AG08395 (cell line): ENCODE measurements around the gene ZNF621.

Experiments
- DNase-seq: peaks from one replicate; pipeline ENCODE4 v3.0.0; 2012; ENCODE audit warnings: mixed read lengths, low spot score

ZNF621 gene

GRCh38 chr3:40524568-40525285, at the start of gene ZNF621:
ZNF621 (plus strand) TSS chr3:40524960; CDS start chr3:40525841, 881 bp downstream.
- peak; percentile 96 for DNase-seq

- DNase-seq, result peak; percentile 86
Observed at GRCh38 chr3:40476478-40477470, 48.0 kb upstream of the ZNF621 start, which contains the start of gene ZNF619. ZNF619 (plus strand) TSS chr3:40477122; CDS start chr3:40477980, 858 bp downstream.

- DNase-seq, result peak; percentile 20
Observed at GRCh38 chr3:40477666-40478065, 47.1 kb upstream of the ZNF621 start.

- DNase-seq, result no peak
Observed at GRCh38 chr3:40487172-40487571, 37.6 kb upstream of the ZNF621 start.

- no peak for DNase-seq
Observed at GRCh38 chr3:40490916-40491315, 33.8 kb upstream of the ZNF621 start.

GRCh38 chr3:40494698-40495097, 30.1 kb upstream of the ZNF621 start:
- DNase-seq, result no peak

- no peak for DNase-seq
Observed at GRCh38 chr3:40497288-40497687, 27.5 kb upstream of the ZNF621 start.

GRCh38 chr3:40499952-40500351, 24.8 kb upstream of the ZNF621 start:
- DNase-seq, result no peak

- no peak for DNase-seq
Observed at GRCh38 chr3:40502034-40502433, 22.7 kb upstream of the ZNF621 start.

- DNase-seq, result peak; percentile 90
Observed at GRCh38 chr3:40504636-40505430, 19.9 kb upstream of the ZNF621 start.

GRCh38 chr3:40505599-40506462, 18.9 kb upstream of the ZNF621 start, which contains the start of gene ZNF620:
ZNF620 (plus strand) TSS chr3:40506039; CDS start chr3:40506353, 314 bp downstream.
- DNase-seq, result peak; percentile 20

- no peak for DNase-seq
Observed at GRCh38 chr3:40511031-40511718, 13.6 kb upstream of the ZNF621 start.

- DNase-seq, result no peak
Observed at GRCh38 chr3:40516201-40516600, 8.6 kb upstream of the ZNF621 start.

- DNase-seq, result no peak
Observed at GRCh38 chr3:40518067-40518466, 6.7 kb upstream of the ZNF621 start.

- no peak for DNase-seq
Observed at GRCh38 chr3:40518848-40519247, 5.9 kb upstream of the ZNF621 start.

GRCh38 chr3:40521254-40521653, 3.5 kb upstream of the ZNF621 start:
- DNase-seq, result no peak

GRCh38 chr3:40523781-40524180, 979 bp upstream of the ZNF621 start:
- no peak for DNase-seq

- DNase-seq, result no peak
Observed at GRCh38 chr3:40524222-40524567, 565 bp upstream of the ZNF621 start.

GRCh38 chr3:40528426-40528825, 3.7 kb downstream of the ZNF621 start:
- no peak for DNase-seq

- DNase-seq, result no peak
Observed at GRCh38 chr3:40532252-40532651, 7.5 kb downstream of the ZNF621 start.
